ENCODE results near the gene MMP23B.

GRCh38 chr1:1628754-1629429, 3.1 kb upstream of the MMP23B start:
- TF ChIP-seq CTCF (IDR thresholded peaks at IDR 0.05), result no peak
- no peak for TF ChIP-seq POLR2AphosphoS5 (IDR thresholded peaks at IDR 0.05)
- TF ChIP-seq POLR2A (IDR thresholded peaks at IDR 0.05), result no peak

Data from stomach (tissue), 4 donors.